ENCODE data around the gene SCN1A. TPM values are rescaled to one million over a fixed set of nuclear protein-coding genes. Genes with fewer than 3 reads are reported as not detected.

SCN1A gene
- polyA plus RNA-seq, 3 donors: not detected

DNA sequence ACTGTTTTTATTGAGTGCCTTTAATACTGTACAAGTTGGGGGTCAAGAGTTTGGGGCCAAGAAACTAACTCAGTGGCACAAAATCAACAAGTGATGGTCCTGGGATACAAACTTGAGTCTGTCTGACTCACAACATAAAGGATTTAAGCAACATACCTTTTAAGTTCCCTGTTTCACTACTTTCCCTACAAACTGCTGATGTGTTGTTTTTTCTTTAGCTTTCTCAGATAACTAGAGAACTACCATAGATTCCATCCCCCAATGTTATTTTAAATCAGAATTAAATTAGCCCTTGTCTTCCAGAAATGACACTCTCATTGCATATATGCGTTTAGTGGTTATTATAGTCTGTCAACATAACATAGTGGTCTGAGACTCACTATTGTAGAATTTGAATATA, 116.2 kb downstream of the SCN1A start:
- H3K4me1 Mint-ChIP-seq: no peaks in the 10 kb centered on the region
- H3K27me3 Mint-ChIP-seq (ENCODE audit: low read depth in 3 of 3): peaks cover 0 to 4% (median 0%) of the 10 kb centered on the region in 3 donors
- Histone ChIP-seq H3K9ac (ENCODE audit: insufficient read depth, low read length, poor library complexity, severe bottlenecking) (no peak overlapping the region), H3K79me2 (ENCODE audit: insufficient read depth, low read length) (no peaks in the 10 kb centered on the region), H2AFZ (ENCODE audit: insufficient read depth, low read depth, low read length, poor library complexity, severe bottlenecking) (no peak overlapping the region), H3K9me3 (replicated peaks in 1 of 2; ENCODE audit: control insufficient read depth in 1 of 2, insufficient read depth in 1 of 2, low read length in 2 of 2) (no peaks in the 10 kb centered on the region), H3K4me1 (ENCODE audit: control insufficient read depth in 1 of 2, insufficient read depth in 2 of 2, low read length in 2 of 2) (no peaks in the 10 kb centered on the region), H3K27me3 (ENCODE audit: control insufficient read depth in 2 of 2, insufficient read depth in 2 of 2, low read length in 2 of 2) (no peaks in the 10 kb centered on the region), H3K4me3 (replicated peaks in 1 of 3; ENCODE audit: low read depth in 2 of 3, low read length in 3 of 3) (no peak overlapping the region), H4K20me1 (ENCODE audit: insufficient read depth, low read length) (no peaks in the 10 kb centered on the region), H3K36me3 (replicated peaks in 1 of 2; ENCODE audit: control insufficient read depth in 1 of 2, insufficient read depth in 2 of 2, low read length in 2 of 2) (no peaks in the 10 kb centered on the region), H3K4me2 (replicated peaks; ENCODE audit: extremely low read depth, low read length, poor library complexity, severe bottlenecking) (no peak overlapping the region), H3K27ac (ENCODE audit: low read depth in 1 of 2, low read length in 2 of 2) (no peak overlapping the region)
- no peak for DNase-seq
- intact Hi-C loops (cut with micrococcal nuclease): no loop called here
- H3K9me3 Mint-ChIP-seq: peaks cover 0 to 1% (median 0%) of the 10 kb centered on the region in 7 donors
- WGBS (ENCODE audit: insufficient coverage): no CpG with 5 or more reads among the region's 1 CpG
- no peak overlapping the region for H3K4me3 Mint-ChIP-seq
- H3K27ac Mint-ChIP-seq: no peak overlapping the region
- TF ChIP-seq, protein P1, sequence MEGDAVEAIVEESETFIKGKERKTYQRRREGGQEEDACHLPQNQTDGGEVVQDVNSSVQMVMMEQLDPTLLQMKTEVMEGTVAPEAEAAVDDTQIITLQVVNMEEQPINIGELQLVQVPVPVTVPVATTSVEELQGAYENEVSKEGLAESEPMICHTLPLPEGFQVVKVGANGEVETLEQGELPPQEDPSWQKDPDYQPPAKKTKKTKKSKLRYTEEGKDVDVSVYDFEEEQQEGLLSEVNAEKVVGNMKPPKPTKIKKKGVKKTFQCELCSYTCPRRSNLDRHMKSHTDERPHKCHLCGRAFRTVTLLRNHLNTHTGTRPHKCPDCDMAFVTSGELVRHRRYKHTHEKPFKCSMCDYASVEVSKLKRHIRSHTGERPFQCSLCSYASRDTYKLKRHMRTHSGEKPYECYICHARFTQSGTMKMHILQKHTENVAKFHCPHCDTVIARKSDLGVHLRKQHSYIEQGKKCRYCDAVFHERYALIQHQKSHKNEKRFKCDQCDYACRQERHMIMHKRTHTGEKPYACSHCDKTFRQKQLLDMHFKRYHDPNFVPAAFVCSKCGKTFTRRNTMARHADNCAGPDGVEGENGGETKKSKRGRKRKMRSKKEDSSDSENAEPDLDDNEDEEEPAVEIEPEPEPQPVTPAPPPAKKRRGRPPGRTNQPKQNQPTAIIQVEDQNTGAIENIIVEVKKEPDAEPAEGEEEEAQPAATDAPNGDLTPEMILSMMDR (IDR thresholded peaks at IDR 0.05): no peak
- no peaks in the 10 kb centered on the region for H3K36me3 Mint-ChIP-seq

DNA sequence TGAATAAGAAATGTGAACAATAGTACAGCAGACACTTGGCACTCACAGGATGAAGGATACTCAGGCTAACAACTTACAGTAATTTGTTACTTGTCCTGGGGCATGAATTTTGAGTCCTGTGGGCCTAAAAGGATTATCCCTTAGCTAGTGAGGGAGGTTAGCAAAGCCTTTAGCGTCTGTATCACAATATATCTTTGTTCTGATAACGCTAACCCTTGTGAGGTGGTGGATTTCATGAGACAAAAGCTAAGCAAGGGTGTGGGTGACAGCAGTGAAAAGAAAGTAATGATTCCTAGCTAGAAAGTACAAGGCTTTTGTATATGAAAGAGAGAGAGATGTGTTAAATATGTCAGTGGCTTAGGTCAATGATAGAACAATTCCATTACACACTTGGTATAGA, 127.4 kb downstream of the SCN1A start:
- H2AFZ ChIP-seq (ENCODE audit: insufficient read depth, low read depth, low read length, poor library complexity, severe bottlenecking): no peak overlapping the region
- DNase-seq: no peak
- TF ChIP-seq, protein P1 (IDR thresholded peaks at IDR 0.05): no peak
- no peaks in the 10 kb centered on the region for H3K36me3 ChIP-seq (replicated peaks in 1 of 2; ENCODE audit: control insufficient read depth in 1 of 2, insufficient read depth in 2 of 2, low read length in 2 of 2)
- peaks cover 0 to 3% (median 0%) of the 10 kb centered on the region in 7 donors for H3K9me3 Mint-ChIP-seq
- H3K4me1 Mint-ChIP-seq: no peaks in the 10 kb centered on the region
- no peak overlapping the region for H3K27ac Mint-ChIP-seq
- H3K9ac ChIP-seq (ENCODE audit: insufficient read depth, low read length, poor library complexity, severe bottlenecking): no peak overlapping the region
- intact Hi-C loops (cut with micrococcal nuclease): no loop called here
- no peaks in the 10 kb centered on the region for H3K27me3 ChIP-seq (ENCODE audit: control insufficient read depth in 2 of 2, insufficient read depth in 2 of 2, low read length in 2 of 2)
- no CpG with 5 or more reads among the region's 2 CpGs for WGBS (ENCODE audit: insufficient coverage)
- H3K27me3 Mint-ChIP-seq (ENCODE audit: low read depth in 3 of 3): no peaks in the 10 kb centered on the region
- H3K4me2 ChIP-seq (replicated peaks; ENCODE audit: extremely low read depth, low read length, poor library complexity, severe bottlenecking): no peak overlapping the region
- no peaks in the 10 kb centered on the region for H3K79me2 ChIP-seq (ENCODE audit: insufficient read depth, low read length)
- H3K9me3 ChIP-seq (replicated peaks in 1 of 2; ENCODE audit: control insufficient read depth in 1 of 2, insufficient read depth in 1 of 2, low read length in 2 of 2): no peaks in the 10 kb centered on the region
- no peak overlapping the region for H3K27ac ChIP-seq (ENCODE audit: low read depth in 1 of 2, low read length in 2 of 2)
- no peaks in the 10 kb centered on the region for H3K4me1 ChIP-seq (ENCODE audit: control insufficient read depth in 1 of 2, insufficient read depth in 2 of 2, low read length in 2 of 2)
- H3K4me3 ChIP-seq (replicated peaks in 1 of 3; ENCODE audit: low read depth in 2 of 3, low read length in 3 of 3): no peak overlapping the region
- H4K20me1 ChIP-seq (ENCODE audit: insufficient read depth, low read length): no peaks in the 10 kb centered on the region
- H3K4me3 Mint-ChIP-seq: no peak overlapping the region
- H3K36me3 Mint-ChIP-seq: no peaks in the 10 kb centered on the region

Measured in CD14-positive monocyte (primary cell).